Measurements from ENCODE around the gene SLC6A6.

GRCh38 chr3:14508505-14508819 lies 106.1 kb downstream of the SLC6A6 start:
- TF ChIP-seq CTCF (IDR thresholded peaks at IDR 0.05) (no peak), ATF2 (CRISPR knock-in tag; IDR thresholded peaks at IDR 0.05; ENCODE audit: borderline replicate concordance, low read depth) (no peak), ATF1 (CRISPR knock-in tag; IDR thresholded peaks at IDR 0.05) (no peak), SMAD3 (CRISPR knock-in tag; IDR thresholded peaks at IDR 0.05; ENCODE audit: borderline replicate concordance) (no peak), ZNF512 (CRISPR knock-in tag; IDR thresholded peaks at IDR 0.05; ENCODE audit: borderline replicate concordance) (no peak), MLX (CRISPR knock-in tag; IDR thresholded peaks at IDR 0.05) (no peak), ZNF532 (CRISPR knock-in tag; IDR thresholded peaks at IDR 0.05; ENCODE audit: borderline replicate concordance) (no peak), GABPB1 (CRISPR knock-in tag; IDR thresholded peaks at IDR 0.05) (no peak)
